CD4-positive, alpha-beta T cell treated with Interleukin-2 at 100 ng/mL for 4 hours (primary cell): ENCODE results near the gene PTPRN2.

Source experiments
- DNase-seq: peaks from one replicate; pipeline ENCODE4 v3.0.0-alpha.2; 2020; ENCODE audit warnings: low spot score

Gene PTPRN2

GRCh38 chr7:157845203-157845835 is 742.3 kb downstream of the PTPRN2 start:
- DNase-seq: no peak

GRCh38 chr7:157844611-157845010 is 743.0 kb downstream of the PTPRN2 start:
- DNase-seq: no peak

GRCh38 chr7:157844141-157844540 is 743.5 kb downstream of the PTPRN2 start:
- no peak for DNase-seq

- DNase-seq: no peak
These were observed 744.1 kb downstream of the PTPRN2 start for GRCh38 chr7:157843336-157844140.

- no peak for DNase-seq
These were observed 745.8 kb downstream of the PTPRN2 start for GRCh38 chr7:157841773-157842370.

GRCh38 chr7:157840914-157841772 is 746.5 kb downstream of the PTPRN2 start:
- DNase-seq: no peak

GRCh38 chr7:157840174-157840913 is 747.3 kb downstream of the PTPRN2 start:
- DNase-seq: no peak

- DNase-seq: no peak
These were observed 747.9 kb downstream of the PTPRN2 start for GRCh38 chr7:157839672-157840167.

- DNase-seq: no peak
These were observed 748.4 kb downstream of the PTPRN2 start for GRCh38 chr7:157839226-157839625.

- DNase-seq: no peak
These were observed 750.1 kb downstream of the PTPRN2 start for GRCh38 chr7:157837561-157837960.

- no peak for DNase-seq
These were observed 750.6 kb downstream of the PTPRN2 start for GRCh38 chr7:157837047-157837446.

- no peak for DNase-seq
These were observed 753.0 kb downstream of the PTPRN2 start for GRCh38 chr7:157834501-157835163.

- no peak for DNase-seq
These were observed 754.6 kb downstream of the PTPRN2 start for GRCh38 chr7:157832866-157833607.

GRCh38 chr7:157832421-157832820 is 755.2 kb downstream of the PTPRN2 start:
- DNase-seq: no peak

GRCh38 chr7:157832006-157832405 is 755.6 kb downstream of the PTPRN2 start:
- DNase-seq: no peak

- DNase-seq: no peak
These were observed 756.3 kb downstream of the PTPRN2 start for GRCh38 chr7:157831143-157831905.

GRCh38 chr7:157830331-157830730 is 757.3 kb downstream of the PTPRN2 start:
- no peak for DNase-seq

GRCh38 chr7:157829491-157829890 is 758.1 kb downstream of the PTPRN2 start:
- no peak for DNase-seq

- no peak for DNase-seq
These were observed 758.7 kb downstream of the PTPRN2 start for GRCh38 chr7:157828881-157829280.
